GM04503 (cell line): ENCODE results near the gene PAGR1.
A peak's percentile ranks its signal among the peaks of the same experiment; 100 is the strongest.
"Not testable (repeated sequence)": the region's sequence is repeated elsewhere in the genome, so short reads cannot be mapped to it uniquely, and the experiment has no call there.

Experiments used
- DNase-seq: peaks from one replicate; pipeline ENCODE4 v3.0.0-alpha.2; 2012; ENCODE audit warnings: low read depth

Gene PAGR1

GRCh38 chr16:29791845-29792807 is 23.8 kb upstream of the PAGR1 start:
- no peak for DNase-seq

DNA sequence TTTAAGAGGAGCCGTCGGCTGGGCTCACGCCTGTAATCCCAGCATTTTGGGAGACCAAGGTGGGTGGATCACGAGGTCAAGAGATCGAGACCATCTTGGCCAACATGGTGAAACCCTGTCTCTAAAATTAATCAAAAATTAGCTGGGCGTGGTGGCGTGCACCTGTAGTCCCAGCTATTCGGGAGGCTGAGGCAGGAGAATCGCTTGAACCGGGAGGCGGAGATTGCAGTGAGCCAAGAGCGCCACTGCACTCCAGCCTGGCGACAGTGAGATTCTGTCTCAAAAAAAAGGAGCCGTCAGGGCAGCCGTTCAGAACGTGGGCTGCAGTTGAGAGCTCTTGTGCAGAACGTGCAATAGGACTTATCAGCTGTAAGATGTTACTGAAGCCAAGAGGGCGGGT is 22.8 kb upstream of the PAGR1 start:
- not testable (repeated sequence) for DNase-seq

GRCh38 chr16:29794231-29794710 is 21.7 kb upstream of the PAGR1 start:
- DNase-seq, result no peak

DNA sequence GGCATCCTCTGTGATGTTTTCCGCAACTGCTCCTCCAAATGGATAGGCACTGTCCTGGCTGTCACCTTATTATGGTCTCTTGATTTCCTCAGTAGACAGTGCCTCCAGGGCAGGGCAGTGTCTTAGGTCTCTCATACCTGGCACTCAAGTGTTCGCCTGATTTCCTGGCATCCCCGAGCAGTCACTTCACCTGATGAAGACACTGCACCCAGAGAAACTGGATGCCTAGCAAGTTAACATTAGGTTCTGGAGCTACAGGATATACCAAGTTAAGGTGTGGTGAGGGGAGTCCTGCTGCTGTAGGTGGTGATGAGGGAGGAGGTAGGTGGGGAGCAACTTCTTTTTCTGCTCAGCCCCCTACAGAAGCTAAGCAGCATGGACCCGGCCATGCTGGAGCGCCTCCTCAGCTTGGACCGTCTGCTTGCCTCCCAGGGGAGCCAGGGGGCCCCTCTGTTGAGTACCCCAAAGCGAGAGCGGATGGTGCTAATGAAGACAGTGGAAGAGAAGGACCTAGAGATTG is 13.5 kb upstream of the PAGR1 start:
- no peak for DNase-seq

DNA sequence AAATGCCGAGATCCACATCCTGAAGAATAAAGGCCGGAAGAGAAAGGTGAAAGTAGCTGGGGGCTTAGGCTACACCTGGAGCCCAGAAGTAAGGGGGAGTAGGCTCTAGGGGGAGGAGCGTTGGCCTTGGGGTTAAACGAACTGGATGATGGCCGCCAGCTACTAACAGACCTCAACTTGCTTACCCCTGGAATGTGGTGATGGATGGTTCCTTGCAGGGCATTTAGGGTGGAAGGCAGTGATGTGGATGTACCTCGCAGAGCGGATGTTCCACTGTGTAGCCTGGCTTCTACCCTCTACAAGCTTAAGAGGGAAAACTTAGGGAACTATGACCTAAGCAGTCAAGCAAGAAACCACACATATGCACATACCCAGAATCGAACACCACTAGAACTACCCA is 11.9 kb upstream of the PAGR1 start:
- DNase-seq, result no peak

DNA sequence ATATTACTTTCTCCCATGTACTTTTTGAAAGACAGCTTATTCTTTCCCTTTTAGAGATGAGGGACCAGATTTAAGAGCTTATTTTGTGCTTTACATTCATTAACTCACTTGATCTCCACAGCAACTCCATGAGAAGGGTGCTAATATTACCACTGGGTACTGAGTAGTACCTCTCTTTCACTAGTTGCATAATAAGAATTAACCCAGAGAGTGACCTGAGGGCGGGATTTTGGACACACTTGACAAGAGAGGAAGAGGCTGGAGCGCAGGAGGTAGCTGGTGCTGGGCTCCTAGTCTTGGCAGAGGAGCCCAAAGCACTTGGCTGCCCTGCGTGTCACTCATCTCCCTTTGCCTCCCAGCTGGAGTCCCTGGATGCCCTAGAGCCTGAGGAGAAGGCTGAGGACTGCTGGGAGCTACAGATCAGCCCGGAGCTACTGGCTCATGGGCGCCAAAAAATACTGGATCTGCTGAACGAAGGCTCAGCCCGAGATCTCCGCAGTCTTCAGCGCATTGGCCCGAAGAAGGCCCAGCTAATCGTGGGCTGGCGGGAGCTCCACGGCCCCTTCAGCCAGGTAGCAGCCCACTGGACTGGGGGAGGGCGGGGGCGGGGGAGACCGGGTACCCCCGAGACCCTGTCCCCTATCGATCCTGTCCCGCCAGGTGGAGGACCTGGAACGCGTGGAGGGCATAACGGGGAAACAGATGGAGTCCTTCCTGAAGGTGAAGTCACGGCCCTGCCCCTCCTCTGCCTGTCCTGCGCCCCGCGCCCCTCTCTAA is 11.3 kb upstream of the PAGR1 start:
- no peak for DNase-seq

DNA sequence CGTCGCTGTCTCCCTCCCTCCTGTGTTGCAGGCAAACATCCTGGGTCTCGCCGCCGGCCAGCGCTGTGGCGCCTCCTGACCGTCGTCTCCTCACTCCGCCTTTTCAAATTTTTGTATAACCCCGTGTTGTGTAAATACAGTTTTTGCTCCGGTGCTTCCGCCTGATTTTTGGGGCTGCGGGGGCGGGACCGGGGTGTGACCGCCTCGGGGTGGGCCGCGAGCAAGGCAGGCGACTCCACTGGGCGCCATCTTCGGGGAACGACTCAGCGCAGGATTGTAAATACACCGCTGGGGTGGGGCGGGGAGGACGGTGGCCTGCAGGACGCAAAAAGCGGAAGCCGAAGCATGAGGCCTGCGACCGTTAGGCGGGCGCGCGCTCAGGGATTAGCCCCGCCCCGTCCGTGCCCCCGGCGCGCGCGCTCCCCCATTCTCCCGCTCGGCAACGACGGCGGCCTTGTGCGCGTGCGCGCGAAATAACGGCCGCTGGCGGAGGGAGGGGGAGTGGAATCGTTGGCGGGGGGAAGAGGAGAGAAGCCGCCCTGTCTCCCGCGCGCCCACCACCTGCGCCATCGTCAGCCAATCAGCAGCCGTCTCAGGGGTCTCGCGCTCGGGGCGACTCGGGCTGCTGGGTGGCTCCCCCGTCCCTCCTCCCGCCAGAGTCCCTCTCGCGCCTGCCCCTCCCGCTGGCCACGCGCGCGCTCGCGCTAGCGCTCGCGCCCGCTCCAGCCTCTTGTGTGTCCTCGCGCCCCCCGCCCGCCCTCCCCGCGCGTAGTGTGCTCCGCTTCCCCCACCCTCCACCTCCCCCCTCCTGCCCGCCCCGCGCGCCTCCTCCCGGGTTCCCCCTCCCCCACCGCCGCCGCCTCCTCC is 10.5 kb upstream of the PAGR1 start:
- peak; percentile 82 for DNase-seq

DNA sequence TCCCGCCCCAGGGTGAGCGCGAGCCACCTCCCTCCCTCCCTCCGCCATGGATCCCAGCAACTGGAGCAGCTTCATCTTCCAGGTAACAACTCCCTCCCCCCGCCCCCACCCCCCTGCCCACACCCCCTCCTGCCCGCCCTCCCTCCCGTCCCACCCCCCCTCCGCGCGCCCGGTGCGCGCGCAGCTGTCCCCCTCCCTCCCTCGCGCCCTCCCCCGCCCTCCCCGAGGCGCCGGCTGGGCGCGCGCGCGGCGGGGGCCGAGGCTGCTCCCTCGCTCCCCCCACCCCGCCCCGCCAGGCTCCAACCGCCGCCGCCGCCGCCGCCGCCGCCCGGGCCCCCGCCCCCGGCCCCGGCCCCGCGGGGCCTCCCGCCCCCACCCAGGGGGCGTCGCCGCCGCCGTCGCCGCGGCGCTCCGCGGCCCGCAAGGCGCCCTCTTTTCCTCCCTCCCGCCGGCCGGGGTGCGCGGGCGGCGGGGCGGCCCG is 9.8 kb upstream of the PAGR1 start, which contains the start of gene MAZ:
Gene MAZ, plus strand, starts transcription at position 431 of the 481 bp plus-strand sequence. CDS start 173 bp downstream, outside the sequence.
- no peak for DNase-seq

GRCh38 chr16:29806641-29807425 is 9.1 kb upstream of the PAGR1 start:
- no peak for DNase-seq

GRCh38 chr16:29807426-29808218 is 8.3 kb upstream of the PAGR1 start:
- peak; percentile 68 for DNase-seq

- DNase-seq, result no peak
Observed at GRCh38 chr16:29808219-29808900, 7.6 kb upstream of the PAGR1 start.

DNA sequence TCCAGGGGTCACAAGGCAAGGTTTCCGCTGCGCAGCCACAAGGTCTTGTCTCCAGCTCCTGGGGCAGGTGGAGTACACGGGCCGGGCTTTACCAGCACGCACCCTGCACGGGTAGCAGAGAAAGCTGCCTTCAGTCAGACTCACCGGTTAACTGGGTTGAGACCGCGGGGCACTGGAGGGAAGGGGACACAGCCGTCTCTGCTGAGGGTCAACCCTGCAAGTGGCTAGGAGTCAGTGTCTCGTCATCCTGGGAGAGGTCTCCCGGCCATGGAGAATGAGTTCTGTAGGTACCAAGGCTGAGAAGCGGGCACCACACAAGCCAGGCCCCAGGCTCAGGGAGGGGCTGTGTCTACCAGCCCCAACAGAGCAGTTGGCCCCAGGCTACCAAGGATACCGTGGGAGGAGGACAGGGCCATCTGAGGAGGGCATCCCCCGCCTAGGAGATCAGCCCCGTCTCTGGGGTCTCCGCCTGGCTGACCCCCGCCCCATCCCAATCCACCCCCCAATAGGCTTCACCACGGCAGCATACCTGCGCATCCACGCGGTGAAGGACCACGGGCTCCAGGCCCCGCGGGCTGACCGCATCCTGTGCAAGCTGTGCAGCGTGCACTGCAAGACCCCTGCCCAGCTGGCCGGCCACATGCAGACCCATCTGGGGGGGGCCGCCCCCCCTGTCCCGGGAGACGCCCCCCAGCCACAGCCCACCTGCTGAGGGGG is 6.8 kb upstream of the PAGR1 start:
- no peak for DNase-seq

GRCh38 chr16:29809850-29810698 is 5.9 kb upstream of the PAGR1 start:
- no peak for DNase-seq

DNA sequence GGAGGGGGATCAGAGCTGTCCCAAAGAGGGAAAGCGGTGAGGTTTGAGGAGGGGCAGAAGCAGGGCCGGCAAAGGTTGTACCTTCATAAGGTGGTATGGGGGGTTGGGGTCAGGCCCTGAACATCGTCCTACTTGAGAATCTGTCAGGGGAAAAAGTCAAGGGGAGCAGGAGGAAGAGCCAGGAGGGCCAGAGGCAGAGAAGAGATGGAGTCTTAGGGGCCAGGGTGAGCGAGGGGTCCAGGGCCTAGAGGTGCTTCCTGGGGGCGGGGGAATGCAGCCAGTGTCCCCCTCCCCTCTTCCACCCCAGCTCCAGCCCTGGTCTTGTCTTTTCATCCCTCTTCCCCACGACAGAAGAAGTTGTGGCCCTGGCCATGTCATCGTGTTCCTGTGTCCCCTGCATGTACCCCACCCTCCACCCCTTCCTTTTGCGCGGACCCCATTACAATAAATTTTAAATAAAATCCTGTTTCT is 5.2 kb upstream of the PAGR1 start:
- DNase-seq, result no peak

- peak; percentile 89 for DNase-seq
Observed at GRCh38 chr16:29811170-29811895, 4.6 kb upstream of the PAGR1 start.

DNA sequence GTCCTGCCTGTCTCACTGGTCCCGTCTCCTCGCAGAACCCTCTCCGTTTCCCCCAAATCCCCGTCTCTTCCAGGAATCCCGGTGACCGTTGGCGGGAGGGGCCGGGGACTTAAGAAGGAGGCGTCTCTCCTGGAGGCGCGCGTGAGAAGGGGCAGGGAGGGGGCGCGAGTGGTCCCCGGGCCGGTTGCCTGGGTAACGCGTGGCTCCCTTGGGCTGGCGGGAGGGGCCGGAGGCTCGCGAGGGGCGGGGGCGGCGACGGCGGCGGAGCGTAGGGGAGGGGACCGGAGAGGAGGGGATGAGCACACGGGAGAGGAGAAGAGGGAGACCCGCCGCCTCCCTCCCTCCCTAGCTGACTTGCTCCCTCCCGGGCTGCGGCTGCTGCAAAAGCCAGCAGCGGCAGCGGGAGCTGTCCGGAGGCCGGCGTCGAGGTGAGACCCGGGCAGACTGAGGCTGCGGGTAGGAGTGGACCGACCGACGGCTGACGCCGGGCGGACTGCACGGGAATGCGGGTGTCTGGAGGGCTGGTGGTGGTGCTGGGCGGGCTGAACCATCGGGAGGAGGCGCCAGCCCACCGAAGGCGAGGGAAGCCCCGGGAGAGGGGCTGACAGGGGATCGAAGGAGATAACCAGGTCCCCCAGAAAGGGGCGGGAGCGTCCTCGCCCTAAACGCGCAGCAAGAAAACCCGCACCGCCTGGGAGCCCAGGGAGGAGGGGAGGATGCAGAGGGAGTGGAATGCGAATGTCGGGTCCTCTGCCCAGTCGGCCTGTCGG is 3.9 kb upstream of the PAGR1 start, which contains the start of gene PRRT2:
Gene PRRT2, plus strand, starts transcription at position 298 of the 770 bp plus-strand sequence. CDS start 862 bp downstream, outside the sequence.
- no peak for DNase-seq
